HG03064 (cell line): Measurements from ENCODE around the gene FAM13A.
"Not testable (repeated sequence)": the region's sequence is repeated elsewhere in the genome, so short reads cannot be mapped to it uniquely, and the experiment has no call there.

ENCODE experiments used
- ATAC-seq: cut with Tn5 transposase; IDR thresholded peaks from one replicate; pipeline ENCODE4 v1.9.1; 2021; ENCODE audit warnings: low read depth; ENCODE audit not compliant: unreplicated experiment

Gene FAM13A

GRCh38 chr4:89056953-89057398 lies at the start of gene FAM13A:
FAM13A (minus strand) TSS chr4:89057185; CDS start chr4:89056964, 221 bp downstream.
- peak; percentile 57 for ATAC-seq

GRCh38 chr4:89105726-89106125 lies 48.7 kb upstream of the FAM13A start:
- no peak for ATAC-seq

GRCh38 chr4:89101256-89102161 lies 44.5 kb upstream of the FAM13A start:
- peak; percentile 90 for ATAC-seq

DNA sequence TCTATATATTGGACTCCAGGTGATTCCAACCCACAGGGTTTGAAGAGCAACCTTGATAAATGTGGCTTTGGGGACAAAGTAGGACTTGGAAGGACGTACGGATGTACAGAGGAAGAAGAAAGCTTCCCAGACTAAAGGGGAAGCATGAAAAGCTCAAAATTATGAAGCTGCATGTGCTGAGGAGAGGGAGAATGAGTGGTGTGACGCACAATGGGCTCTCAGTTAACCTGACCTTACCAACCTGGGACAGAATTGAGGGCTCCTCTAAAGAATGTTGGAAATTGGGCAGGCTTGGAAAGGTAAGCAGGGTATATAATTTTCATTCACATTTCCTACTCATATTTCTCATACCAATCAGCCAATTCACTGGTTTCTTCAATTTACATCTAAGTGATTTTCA lies 43.9 kb upstream of the FAM13A start:
- ATAC-seq, result peak; percentile 22

- ATAC-seq, result no peak
Observed at GRCh38 chr4:89099471-89099870, 42.5 kb upstream of the FAM13A start.

- no peak for ATAC-seq
Observed at GRCh38 chr4:89099034-89099433, 42.0 kb upstream of the FAM13A start.

- ATAC-seq, result no peak
Observed at GRCh38 chr4:89078300-89078699, 21.3 kb upstream of the FAM13A start.

DNA sequence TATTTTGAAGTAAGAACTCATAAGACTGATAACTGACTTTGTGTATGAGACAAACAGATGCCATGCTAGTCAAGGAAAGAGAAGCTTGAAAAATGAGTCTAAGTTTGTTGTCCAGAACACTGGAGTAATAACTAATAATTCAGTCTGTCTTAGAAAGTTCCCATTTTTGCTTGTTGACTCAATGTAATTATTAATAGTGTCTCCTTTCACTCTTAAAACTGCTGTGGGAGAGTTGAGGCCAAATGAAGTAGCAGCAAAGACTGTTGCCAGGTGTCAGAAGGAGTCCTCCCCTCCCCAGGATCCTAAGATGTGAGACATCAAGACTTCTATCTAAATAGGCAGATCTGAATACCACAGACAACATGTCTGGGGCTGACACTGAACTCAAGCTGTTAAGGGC lies 20.8 kb upstream of the FAM13A start:
- no peak for ATAC-seq

- no peak for ATAC-seq
Observed at GRCh38 chr4:89072921-89073320, 15.9 kb upstream of the FAM13A start.

DNA sequence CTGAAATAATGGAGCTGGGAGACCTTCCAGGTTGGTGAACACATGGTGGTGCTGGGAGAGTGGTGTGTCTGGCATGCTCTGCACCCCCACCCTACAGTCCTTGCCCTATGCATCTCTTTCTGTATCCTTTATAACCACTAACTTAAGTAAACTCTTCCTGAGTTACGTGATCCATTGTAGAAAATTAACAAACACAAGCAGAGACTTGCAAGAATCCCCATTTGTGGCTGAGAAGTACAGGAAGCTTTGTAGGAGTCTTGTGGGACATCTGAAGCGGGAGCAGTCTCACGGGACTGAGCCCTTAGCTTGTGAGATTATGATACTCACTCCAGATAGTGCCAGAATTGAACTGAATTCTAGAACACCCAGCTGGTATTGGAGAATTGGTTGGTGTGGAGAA lies 14.3 kb upstream of the FAM13A start:
- no peak for ATAC-seq

- ATAC-seq, result peak; percentile 49
Observed at GRCh38 chr4:89070041-89070440, 13.1 kb upstream of the FAM13A start.

- ATAC-seq, result peak; percentile 90
Observed at GRCh38 chr4:89069481-89069880, 12.5 kb upstream of the FAM13A start.

DNA sequence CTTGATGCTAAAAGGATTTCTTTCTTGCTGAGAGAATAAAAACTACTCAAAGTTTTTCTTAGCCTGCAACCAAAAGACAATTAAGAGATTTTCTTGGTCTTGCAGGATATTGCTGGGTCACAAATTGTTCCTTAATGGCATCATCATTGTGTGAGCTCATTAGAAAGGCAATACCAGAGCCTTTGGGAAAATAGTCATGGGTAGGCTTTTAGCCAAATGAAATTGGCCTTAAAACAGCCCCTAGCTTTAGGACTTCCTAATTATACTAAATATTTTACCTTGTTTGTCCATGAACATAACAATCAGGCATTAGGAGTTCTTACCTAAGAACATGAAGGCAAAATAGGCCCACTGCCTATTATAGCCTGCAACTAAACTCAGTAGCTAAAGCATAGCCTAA lies 10.4 kb upstream of the FAM13A start:
- ATAC-seq, result no peak

GRCh38 chr4:89064848-89065247 lies 7.9 kb upstream of the FAM13A start:
- no peak for ATAC-seq

GRCh38 chr4:89057844-89058243 lies 859 bp upstream of the FAM13A start:
- ATAC-seq, result not testable (repeated sequence)

DNA sequence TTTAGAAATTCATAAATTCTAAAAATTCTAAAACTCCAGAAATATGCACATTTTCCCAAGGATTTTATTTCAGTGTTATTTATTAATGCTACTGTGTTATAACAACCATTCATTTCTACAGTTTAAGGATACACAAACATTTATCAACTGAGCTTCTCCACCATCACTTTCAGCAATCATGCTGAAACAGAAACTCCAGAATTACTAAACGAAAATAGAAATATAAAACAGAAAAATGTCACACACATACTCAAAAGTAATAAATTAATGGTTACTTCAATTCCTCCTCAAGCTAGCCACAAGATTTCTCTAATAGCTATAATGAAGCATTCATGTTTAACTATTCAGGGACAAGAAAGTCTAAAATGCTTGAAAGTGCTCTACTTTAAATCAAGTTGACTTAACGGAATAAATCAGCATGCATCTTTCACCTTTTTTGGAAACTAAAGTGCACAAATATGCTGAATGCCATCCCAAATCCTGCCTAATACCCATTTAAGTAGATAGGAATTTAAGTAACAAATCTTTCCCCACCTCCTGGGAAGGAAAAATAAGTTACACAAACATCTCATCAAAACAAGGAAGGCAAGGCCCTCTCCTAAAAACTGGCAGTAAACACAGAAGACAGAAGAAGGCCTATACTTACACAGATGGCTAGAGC lies 563 bp downstream of the FAM13A start:
- peak; percentile 36 for ATAC-seq

GRCh38 chr4:89055157-89056080 lies 1.6 kb downstream of the FAM13A start:
- ATAC-seq, result no peak

DNA sequence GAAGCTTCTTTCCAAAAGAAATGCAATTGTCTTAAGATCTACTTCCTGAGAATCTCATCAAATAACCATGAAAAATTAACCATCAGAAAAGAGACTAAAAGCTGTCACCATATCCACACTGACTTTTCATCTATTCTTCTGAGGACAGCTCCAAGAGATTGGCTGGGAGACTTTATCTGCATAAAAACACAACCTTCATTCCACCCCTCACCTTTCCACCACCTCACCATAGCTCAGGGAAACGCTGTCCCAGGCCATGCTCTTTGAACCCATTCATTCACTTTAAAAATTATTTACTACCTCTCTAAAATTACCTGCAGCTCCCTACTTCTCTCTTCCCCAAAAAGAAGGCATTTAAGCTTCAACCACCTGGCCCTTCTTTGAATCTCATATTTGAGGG lies 2.4 kb downstream of the FAM13A start:
- ATAC-seq, result no peak

DNA sequence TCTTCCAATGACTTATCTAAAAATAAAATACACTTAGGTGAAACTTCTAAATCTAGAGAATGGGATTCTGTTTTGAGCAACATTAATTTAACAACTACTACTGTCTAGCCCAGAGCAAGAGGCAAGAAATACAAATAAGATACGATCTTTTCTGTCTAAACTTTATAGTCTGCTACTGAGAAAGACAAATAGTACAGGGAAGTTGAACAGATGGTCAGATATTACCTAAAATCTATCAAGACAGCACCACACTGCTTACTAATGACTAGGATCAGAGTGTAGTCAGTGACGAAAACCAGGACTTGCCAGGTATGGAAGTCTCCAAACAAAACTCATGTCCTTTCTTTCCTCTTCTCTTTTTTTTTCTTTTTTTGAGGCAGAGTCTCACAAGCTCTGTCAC lies 7.1 kb downstream of the FAM13A start:
- no peak for ATAC-seq

DNA sequence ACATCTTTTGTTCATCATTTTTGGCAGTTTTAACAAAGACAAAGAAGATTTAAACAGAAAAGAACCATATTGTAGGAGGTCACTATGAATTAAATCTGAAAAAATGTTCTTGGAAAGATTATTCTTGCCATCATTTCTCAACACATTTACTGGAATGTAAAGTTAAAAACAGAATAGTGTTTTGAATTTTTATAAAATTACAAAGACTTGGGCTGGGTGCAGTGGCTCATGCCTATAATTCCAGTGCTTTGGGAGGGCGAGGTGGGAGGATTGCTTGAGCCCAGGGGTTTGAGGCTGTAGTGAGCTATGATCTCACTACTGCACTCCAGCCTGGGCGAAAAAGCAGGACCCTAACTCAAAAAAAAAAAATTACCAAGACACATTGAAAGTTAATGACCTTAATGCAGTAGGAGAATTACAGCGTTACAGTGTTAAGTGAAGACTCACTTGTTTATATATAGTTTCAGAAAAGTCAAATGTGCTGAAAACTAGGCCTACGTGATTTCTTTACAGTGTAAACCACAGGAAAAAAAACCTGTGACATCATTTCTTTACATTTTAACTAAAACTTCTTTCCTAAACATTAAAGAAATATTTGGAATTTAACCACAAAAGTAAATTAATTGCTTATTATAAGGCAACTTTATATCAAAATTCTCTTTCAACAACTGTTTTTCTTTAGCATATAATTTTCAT lies 7.9 kb downstream of the FAM13A start:
- ATAC-seq, result no peak
